MG63 (cell line): ENCODE data around the gene ANK3. TPM values are rescaled to one million over a fixed set of nuclear protein-coding genes. Genes with fewer than 3 reads are reported as not detected.

Experiments used
- DNase-seq: peaks from one replicate; pipeline ENCODE4 v3.0.0-alpha.2; 2020
- H3K27me3 ChIP-seq: fragments of 250-450 bp; sonication (Bioruptor Pico); 2 replicates; pipeline ENCODE4 v1.5.1; 2020; ENCODE audit warnings: mild to moderate bottlenecking, moderate library complexity
- H3K36me3 ChIP-seq: fragments of 250-450 bp; sonication (Bioruptor Pico); 2 replicates; pipeline ENCODE4 v1.5.1; 2020; ENCODE audit warnings: mild to moderate bottlenecking, moderate library complexity
- H3K4me3 ChIP-seq: fragments of 250-450 bp; sonication (Bioruptor Pico); 2 replicates; pipeline ENCODE4 v1.5.1; 2020; ENCODE audit warnings: mild to moderate bottlenecking, moderate library complexity
- H3K9me3 ChIP-seq: fragments of 250-450 bp; sonication (Bioruptor Pico); 2 replicates; pipeline ENCODE4 v1.5.1; 2020; ENCODE audit warnings: mild to moderate bottlenecking, moderate library complexity
- total RNA-seq: library from RNA; depleted of rRNA; stranded (reverse); fragments of >200 nt; shearing (Covaris generic); gene quantifications from 2 replicates; pipeline ENCODE4 v1.2.3, GENCODE V29; 2014; ENCODE audit warnings: low replicate concordance

The ANK3 gene
- total RNA-seq, 1 experiment from 2014 or later, result 1.7 TPM

- Histone ChIP-seq H3K36me3 (no peaks in the 10 kb centered on the region), H3K27me3 (no peaks in the 10 kb centered on the region), H3K4me3 (no peak overlapping the region), H3K9me3 (no peaks in the 10 kb centered on the region)
- DNase-seq, result no peak
Measured at GRCh38 chr10:60339757-60340156, 49.9 kb downstream of the ANK3 start.

GRCh38 chr10:60338786-60339185, 50.9 kb downstream of the ANK3 start:
- H3K36me3 ChIP-seq, result no peaks in the 10 kb centered on the region
- H3K9me3 ChIP-seq, result no peaks in the 10 kb centered on the region
- no peak for DNase-seq
- H3K27me3 ChIP-seq, result no peaks in the 10 kb centered on the region
- no peak overlapping the region for H3K4me3 ChIP-seq

- H3K4me3 ChIP-seq, result no peak overlapping the region
- no peaks in the 10 kb centered on the region for H3K36me3 ChIP-seq
- DNase-seq, result no peak
Measured at GRCh38 chr10:60338002-60338564, 51.6 kb downstream of the ANK3 start.

GRCh38 chr10:60336901-60337630, 52.6 kb downstream of the ANK3 start:
- H3K27me3 ChIP-seq, result no peaks in the 10 kb centered on the region
- H3K4me3 ChIP-seq, result no peak overlapping the region
- DNase-seq, result no peak
- no peaks in the 10 kb centered on the region for H3K36me3 ChIP-seq
- no peaks in the 10 kb centered on the region for H3K9me3 ChIP-seq

More at GRCh38 chr10:60338002-60338564, 51.6 kb downstream of the ANK3 start:
- Histone ChIP-seq H3K9me3 (no peaks in the 10 kb centered on the region), H3K27me3 (no peaks in the 10 kb centered on the region)

- DNase-seq, result no peak
- no peaks in the 10 kb centered on the region for H3K9me3 ChIP-seq
- no peak overlapping the region for H3K4me3 ChIP-seq
- no peaks in the 10 kb centered on the region for H3K36me3 ChIP-seq
- H3K27me3 ChIP-seq, result no peaks in the 10 kb centered on the region
Measured at GRCh38 chr10:60335708-60336107, 54.0 kb downstream of the ANK3 start.

GRCh38 chr10:60334991-60335390, 54.7 kb downstream of the ANK3 start:
- Histone ChIP-seq H3K9me3 (no peaks in the 10 kb centered on the region), H3K4me3 (no peak overlapping the region), H3K27me3 (no peaks in the 10 kb centered on the region), H3K36me3 (no peaks in the 10 kb centered on the region)
- no peak for DNase-seq

- DNase-seq, result no peak
- H3K4me3 ChIP-seq, result no peak overlapping the region
- no peaks in the 10 kb centered on the region for H3K36me3 ChIP-seq
- no peaks in the 10 kb centered on the region for H3K27me3 ChIP-seq
- H3K9me3 ChIP-seq, result no peaks in the 10 kb centered on the region; the same call in 1 of the 2 replicates
Measured at GRCh38 chr10:60332371-60332770, 57.3 kb downstream of the ANK3 start.

GRCh38 chr10:60331886-60332285, 57.8 kb downstream of the ANK3 start:
- no peak overlapping the region for H3K4me3 ChIP-seq
- no peaks in the 10 kb centered on the region for H3K27me3 ChIP-seq
- H3K36me3 ChIP-seq, result no peaks in the 10 kb centered on the region
- no peak for DNase-seq
- no peaks in the 10 kb centered on the region; the same call in 1 of the 2 replicates for H3K9me3 ChIP-seq

GRCh38 chr10:60323162-60323561, 66.5 kb downstream of the ANK3 start:
- no peak overlapping the region for H3K4me3 ChIP-seq
- H3K9me3 ChIP-seq, result no peaks in the 10 kb centered on the region
- peak; percentile 11 for DNase-seq
- no peaks in the 10 kb centered on the region for H3K36me3 ChIP-seq
- H3K27me3 ChIP-seq, result no peaks in the 10 kb centered on the region

- no peaks in the 10 kb centered on the region for H3K36me3 ChIP-seq
- no peak overlapping the region for H3K4me3 ChIP-seq
Measured at GRCh38 chr10:60320666-60321065, 69.0 kb downstream of the ANK3 start.

GRCh38 chr10:60316029-60316428, 73.6 kb downstream of the ANK3 start:
- no peaks in the 10 kb centered on the region for H3K27me3 ChIP-seq
- no peaks in the 10 kb centered on the region for H3K9me3 ChIP-seq
- H3K4me3 ChIP-seq, result no peak overlapping the region
- no peaks in the 10 kb centered on the region for H3K36me3 ChIP-seq
- no peak for DNase-seq

More at GRCh38 chr10:60320666-60321065, 69.0 kb downstream of the ANK3 start:
- DNase-seq, result no peak
- Histone ChIP-seq H3K9me3 (no peaks in the 10 kb centered on the region), H3K27me3 (no peaks in the 10 kb centered on the region)

GRCh38 chr10:60315311-60315710, 74.4 kb downstream of the ANK3 start:
- H3K4me3 ChIP-seq, result no peak overlapping the region
- no peak for DNase-seq
- no peaks in the 10 kb centered on the region for H3K27me3 ChIP-seq
- H3K9me3 ChIP-seq, result no peaks in the 10 kb centered on the region
- no peaks in the 10 kb centered on the region for H3K36me3 ChIP-seq

- peak; percentile 28 for DNase-seq
- Histone ChIP-seq H3K9me3 (no peaks in the 10 kb centered on the region), H3K4me3 (no peak overlapping the region), H3K27me3 (no peaks in the 10 kb centered on the region), H3K36me3 (no peaks in the 10 kb centered on the region)
Measured at GRCh38 chr10:60314069-60314940, 75.4 kb downstream of the ANK3 start.

- Histone ChIP-seq H3K9me3 (no peaks in the 10 kb centered on the region), H3K4me3 (no peak overlapping the region), H3K36me3 (no peaks in the 10 kb centered on the region), H3K27me3 (no peaks in the 10 kb centered on the region)
- DNase-seq, result no peak
Measured at GRCh38 chr10:60313589-60313952, 76.1 kb downstream of the ANK3 start.

GRCh38 chr10:60312818-60313588, 76.7 kb downstream of the ANK3 start:
- H3K4me3 ChIP-seq, result no peak overlapping the region
- no peaks in the 10 kb centered on the region for H3K36me3 ChIP-seq
- H3K9me3 ChIP-seq, result no peaks in the 10 kb centered on the region
- H3K27me3 ChIP-seq, result no peaks in the 10 kb centered on the region
- DNase-seq, result no peak

- no peaks in the 10 kb centered on the region for H3K9me3 ChIP-seq
- H3K27me3 ChIP-seq, result no peaks in the 10 kb centered on the region
- no peak for DNase-seq
- H3K4me3 ChIP-seq, result no peak overlapping the region
- H3K36me3 ChIP-seq, result no peaks in the 10 kb centered on the region
Measured at GRCh38 chr10:60311821-60312220, 77.9 kb downstream of the ANK3 start.

- Histone ChIP-seq H3K4me3 (no peak overlapping the region), H3K36me3 (no peaks in the 10 kb centered on the region), H3K27me3 (no peaks in the 10 kb centered on the region), H3K9me3 (no peaks in the 10 kb centered on the region)
- no peak for DNase-seq
Measured at GRCh38 chr10:60310740-60311139, 78.9 kb downstream of the ANK3 start.
